ENCODE data around the gene ETFA. TPM values are rescaled to one million over a fixed set of nuclear protein-coding genes. Genes with fewer than 3 reads are reported as not detected.

The ETFA gene
- total and polyA plus RNA-seq, 9 of the 15 experiments (the other 6 are each of a cell fraction or from before 2014, with no cell fraction given) = 130 to 543 (median 232) TPM

DNA sequence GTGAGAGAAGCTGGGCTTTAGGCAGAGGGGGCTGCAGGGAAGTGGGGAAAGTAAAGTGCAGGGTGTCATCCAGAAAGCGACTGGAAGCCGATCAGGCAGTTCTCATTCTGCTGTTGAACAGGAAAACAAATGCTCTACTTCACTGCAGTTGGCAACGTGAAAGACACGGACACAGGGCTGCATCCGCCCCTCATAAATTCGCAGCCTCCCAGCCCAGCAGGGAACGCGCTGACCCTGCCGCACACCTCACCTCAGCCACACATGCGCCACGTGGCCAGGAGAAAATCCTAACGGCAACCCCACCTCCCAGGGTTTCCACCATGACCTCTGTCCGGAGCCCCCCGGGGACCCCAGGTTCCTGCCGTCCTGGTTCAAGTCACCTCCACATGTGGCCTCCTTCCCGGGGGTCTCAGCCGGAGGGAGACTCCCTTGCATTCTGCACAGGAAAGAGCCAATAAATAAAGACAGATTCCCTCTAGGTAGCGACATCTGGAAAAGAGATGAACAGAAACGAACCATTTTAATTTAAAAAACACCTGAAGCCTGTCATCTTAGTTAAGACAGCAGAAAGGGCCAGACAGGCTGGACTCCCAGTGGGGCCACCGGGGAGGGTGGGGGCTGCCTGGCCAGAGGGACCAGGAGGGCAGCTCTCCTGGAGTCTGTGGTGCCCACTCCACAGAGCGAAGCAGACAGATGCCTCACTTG is 132.8 kb downstream of the ETFA start (continued):
- TF ChIP-seq NRF1 (conservative IDR thresholded peaks at IDR 0.05 in 1 of 2, IDR thresholded peaks at IDR 0.05 in 1 of 2) (no peak; a peak in 1 of 4 replicates), ILF3 (IDR thresholded peaks at IDR 0.05; ENCODE audit: borderline replicate concordance) (no peak), EZH2 (IDR thresholded peaks at IDR 0.05; ENCODE audit: borderline replicate concordance, low read depth, low read length) (no peak), ZNF184 (CRISPR knock-in tag; IDR thresholded peaks at IDR 0.05) (no peak), ERF (CRISPR knock-in tag; IDR thresholded peaks at IDR 0.05) (no peak), ILK (tag; IDR thresholded peaks at IDR 0.05; ENCODE audit: borderline replicate concordance, low read depth) (no peak)
- TF ChIP-seq, protein P1, sequence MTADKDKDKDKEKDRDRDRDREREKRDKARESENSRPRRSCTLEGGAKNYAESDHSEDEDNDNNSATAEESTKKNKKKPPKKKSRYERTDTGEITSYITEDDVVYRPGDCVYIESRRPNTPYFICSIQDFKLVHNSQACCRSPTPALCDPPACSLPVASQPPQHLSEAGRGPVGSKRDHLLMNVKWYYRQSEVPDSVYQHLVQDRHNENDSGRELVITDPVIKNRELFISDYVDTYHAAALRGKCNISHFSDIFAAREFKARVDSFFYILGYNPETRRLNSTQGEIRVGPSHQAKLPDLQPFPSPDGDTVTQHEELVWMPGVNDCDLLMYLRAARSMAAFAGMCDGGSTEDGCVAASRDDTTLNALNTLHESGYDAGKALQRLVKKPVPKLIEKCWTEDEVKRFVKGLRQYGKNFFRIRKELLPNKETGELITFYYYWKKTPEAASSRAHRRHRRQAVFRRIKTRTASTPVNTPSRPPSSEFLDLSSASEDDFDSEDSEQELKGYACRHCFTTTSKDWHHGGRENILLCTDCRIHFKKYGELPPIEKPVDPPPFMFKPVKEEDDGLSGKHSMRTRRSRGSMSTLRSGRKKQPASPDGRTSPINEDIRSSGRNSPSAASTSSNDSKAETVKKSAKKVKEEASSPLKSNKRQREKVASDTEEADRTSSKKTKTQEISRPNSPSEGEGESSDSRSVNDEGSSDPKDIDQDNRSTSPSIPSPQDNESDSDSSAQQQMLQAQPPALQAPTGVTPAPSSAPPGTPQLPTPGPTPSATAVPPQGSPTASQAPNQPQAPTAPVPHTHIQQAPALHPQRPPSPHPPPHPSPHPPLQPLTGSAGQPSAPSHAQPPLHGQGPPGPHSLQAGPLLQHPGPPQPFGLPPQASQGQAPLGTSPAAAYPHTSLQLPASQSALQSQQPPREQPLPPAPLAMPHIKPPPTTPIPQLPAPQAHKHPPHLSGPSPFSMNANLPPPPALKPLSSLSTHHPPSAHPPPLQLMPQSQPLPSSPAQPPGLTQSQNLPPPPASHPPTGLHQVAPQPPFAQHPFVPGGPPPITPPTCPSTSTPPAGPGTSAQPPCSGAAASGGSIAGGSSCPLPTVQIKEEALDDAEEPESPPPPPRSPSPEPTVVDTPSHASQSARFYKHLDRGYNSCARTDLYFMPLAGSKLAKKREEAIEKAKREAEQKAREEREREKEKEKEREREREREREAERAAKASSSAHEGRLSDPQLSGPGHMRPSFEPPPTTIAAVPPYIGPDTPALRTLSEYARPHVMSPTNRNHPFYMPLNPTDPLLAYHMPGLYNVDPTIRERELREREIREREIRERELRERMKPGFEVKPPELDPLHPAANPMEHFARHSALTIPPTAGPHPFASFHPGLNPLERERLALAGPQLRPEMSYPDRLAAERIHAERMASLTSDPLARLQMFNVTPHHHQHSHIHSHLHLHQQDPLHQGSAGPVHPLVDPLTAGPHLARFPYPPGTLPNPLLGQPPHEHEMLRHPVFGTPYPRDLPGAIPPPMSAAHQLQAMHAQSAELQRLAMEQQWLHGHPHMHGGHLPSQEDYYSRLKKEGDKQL (CRISPR knock-in tag; IDR thresholded peaks at IDR 0.05; ENCODE audit: borderline replicate concordance) = no peak
- TF ChIP-seq, protein P2, sequence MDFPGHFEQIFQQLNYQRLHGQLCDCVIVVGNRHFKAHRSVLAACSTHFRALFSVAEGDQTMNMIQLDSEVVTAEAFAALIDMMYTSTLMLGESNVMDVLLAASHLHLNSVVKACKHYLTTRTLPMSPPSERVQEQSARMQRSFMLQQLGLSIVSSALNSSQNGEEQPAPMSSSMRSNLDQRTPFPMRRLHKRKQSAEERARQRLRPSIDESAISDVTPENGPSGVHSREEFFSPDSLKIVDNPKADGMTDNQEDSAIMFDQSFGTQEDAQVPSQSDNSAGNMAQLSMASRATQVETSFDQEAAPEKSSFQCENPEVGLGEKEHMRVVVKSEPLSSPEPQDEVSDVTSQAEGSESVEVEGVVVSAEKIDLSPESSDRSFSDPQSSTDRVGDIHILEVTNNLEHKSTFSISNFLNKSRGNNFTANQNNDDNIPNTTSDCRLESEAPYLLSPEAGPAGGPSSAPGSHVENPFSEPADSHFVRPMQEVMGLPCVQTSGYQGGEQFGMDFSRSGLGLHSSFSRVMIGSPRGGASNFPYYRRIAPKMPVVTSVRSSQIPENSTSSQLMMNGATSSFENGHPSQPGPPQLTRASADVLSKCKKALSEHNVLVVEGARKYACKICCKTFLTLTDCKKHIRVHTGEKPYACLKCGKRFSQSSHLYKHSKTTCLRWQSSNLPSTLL (IDR thresholded peaks at IDR 0.05) = no peak
- TF ChIP-seq, protein P3, sequence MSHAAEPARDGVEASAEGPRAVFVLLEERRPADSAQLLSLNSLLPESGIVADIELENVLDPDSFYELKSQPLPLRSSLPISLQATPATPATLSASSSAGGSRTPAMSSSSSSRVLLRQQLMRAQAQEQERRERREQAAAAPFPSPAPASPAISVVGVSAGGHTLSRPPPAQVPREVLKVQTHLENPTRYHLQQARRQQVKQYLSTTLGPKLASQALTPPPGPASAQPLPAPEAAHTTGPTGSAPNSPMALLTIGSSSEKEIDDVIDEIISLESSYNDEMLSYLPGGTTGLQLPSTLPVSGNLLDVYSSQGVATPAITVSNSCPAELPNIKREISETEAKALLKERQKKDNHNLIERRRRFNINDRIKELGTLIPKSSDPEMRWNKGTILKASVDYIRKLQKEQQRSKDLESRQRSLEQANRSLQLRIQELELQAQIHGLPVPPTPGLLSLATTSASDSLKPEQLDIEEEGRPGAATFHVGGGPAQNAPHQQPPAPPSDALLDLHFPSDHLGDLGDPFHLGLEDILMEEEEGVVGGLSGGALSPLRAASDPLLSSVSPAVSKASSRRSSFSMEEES (CRISPR knock-in tag; IDR thresholded peaks at IDR 0.05) = no peak
